Measurements from ENCODE around the gene MYO18B. TPM values are rescaled to one million over a fixed set of nuclear protein-coding genes. Genes with fewer than 3 reads are reported as not detected.

Gene MYO18B
- total RNA-seq, 1 donor from 2014 or later = not detected

DNA sequence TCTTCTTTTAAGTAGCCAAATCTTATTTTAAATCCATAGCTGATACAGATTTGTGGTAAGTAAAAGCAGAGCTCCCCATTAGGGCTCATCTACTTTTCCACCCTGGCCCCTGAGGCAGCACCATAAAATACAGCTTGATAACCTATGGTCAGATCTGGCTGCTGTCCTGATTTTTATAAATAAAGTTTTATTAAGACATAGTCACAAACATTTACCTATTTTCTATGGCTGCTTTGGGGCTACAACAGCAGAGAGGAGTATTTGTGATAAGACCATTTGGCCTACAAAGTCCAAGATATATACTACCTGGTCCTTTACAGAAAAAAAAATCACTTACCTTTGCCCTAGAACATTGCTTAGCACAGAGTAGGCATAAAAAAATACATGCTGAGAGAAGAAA is 227.3 kb downstream of the MYO18B start:
- no peaks in the 10 kb centered on the region for H3K36me3 ChIP-seq (ENCODE audit: control insufficient read depth, insufficient read depth, low read length)
- FAIRE-seq = no peak
- H3K27me3 ChIP-seq (ENCODE audit: control insufficient read depth, insufficient read depth, low read length) = no peaks in the 10 kb centered on the region
- TF ChIP-seq, protein P1, sequence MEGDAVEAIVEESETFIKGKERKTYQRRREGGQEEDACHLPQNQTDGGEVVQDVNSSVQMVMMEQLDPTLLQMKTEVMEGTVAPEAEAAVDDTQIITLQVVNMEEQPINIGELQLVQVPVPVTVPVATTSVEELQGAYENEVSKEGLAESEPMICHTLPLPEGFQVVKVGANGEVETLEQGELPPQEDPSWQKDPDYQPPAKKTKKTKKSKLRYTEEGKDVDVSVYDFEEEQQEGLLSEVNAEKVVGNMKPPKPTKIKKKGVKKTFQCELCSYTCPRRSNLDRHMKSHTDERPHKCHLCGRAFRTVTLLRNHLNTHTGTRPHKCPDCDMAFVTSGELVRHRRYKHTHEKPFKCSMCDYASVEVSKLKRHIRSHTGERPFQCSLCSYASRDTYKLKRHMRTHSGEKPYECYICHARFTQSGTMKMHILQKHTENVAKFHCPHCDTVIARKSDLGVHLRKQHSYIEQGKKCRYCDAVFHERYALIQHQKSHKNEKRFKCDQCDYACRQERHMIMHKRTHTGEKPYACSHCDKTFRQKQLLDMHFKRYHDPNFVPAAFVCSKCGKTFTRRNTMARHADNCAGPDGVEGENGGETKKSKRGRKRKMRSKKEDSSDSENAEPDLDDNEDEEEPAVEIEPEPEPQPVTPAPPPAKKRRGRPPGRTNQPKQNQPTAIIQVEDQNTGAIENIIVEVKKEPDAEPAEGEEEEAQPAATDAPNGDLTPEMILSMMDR (IDR thresholded peaks at IDR 0.05; ENCODE audit: insufficient read depth, low read length, severe bottlenecking) = no peak
- no peak for DNase-seq (ENCODE audit: low read depth)
- H3K4me3 ChIP-seq (ENCODE audit: low read depth, low read length) = no peak overlapping the region

DNA sequence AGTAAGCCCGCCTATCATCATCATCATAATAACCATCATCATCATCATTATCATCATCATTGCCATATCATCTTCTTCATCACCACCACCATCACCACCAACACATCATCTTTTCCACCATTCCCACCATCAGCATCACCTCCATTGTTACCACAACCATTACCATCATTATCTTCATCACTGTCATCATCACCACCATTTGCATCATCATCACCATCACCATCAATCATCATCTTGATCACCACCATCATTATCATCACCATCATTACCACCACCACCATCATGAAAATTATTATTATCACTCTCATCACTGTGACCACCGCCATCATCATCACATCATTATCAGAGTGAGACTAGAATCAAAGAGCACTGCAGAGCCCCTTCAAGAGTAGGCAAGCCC is 227.9 kb downstream of the MYO18B start:
- Histone ChIP-seq H3K4me3 (ENCODE audit: low read depth, low read length) (no peak overlapping the region), H3K36me3 (ENCODE audit: control insufficient read depth, insufficient read depth, low read length) (no peaks in the 10 kb centered on the region), H3K27me3 (ENCODE audit: control insufficient read depth, insufficient read depth, low read length) (no peaks in the 10 kb centered on the region)
- TF ChIP-seq, protein P1 (IDR thresholded peaks at IDR 0.05; ENCODE audit: insufficient read depth, low read length, severe bottlenecking) = no peak
- DNase-seq (ENCODE audit: low read depth) (no peak), FAIRE-seq (no peak)

DNA sequence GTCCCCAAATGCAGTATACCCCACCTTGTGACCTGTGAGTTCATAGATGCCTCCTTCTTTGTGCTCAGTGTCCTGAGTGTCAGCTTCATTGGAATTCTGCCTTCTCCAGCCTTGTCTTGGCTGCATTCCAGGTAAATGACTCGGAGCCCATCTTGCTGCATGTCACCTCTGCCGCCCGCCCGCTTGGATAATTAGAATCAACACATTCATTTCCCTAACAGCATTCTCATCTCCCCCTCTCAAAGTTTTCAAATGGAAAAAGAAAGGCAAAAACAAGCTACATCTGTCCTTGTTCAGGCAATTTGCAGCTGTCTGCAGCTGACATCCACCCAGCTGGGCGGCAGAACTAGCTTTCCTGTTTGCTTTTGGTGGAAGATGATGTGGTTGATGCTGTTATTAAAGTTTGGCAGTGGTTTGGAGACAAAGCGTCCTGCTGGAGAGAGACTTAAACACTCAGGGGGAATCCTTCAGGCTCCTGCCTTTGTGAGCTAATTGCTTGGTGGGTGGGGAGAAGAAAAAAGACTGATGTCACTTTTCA is 228.5 kb downstream of the MYO18B start:
- no peaks in the 10 kb centered on the region for H3K36me3 ChIP-seq (ENCODE audit: control insufficient read depth, insufficient read depth, low read length)
- TF ChIP-seq, protein P1 (IDR thresholded peaks at IDR 0.05; ENCODE audit: insufficient read depth, low read length, severe bottlenecking) = no peak
- no peak overlapping the region for H3K4me3 ChIP-seq (ENCODE audit: low read depth, low read length)
- FAIRE-seq (no peak), DNase-seq (ENCODE audit: low read depth) (no peak)
- H3K27me3 ChIP-seq (ENCODE audit: control insufficient read depth, insufficient read depth, low read length) = no peaks in the 10 kb centered on the region

DNA sequence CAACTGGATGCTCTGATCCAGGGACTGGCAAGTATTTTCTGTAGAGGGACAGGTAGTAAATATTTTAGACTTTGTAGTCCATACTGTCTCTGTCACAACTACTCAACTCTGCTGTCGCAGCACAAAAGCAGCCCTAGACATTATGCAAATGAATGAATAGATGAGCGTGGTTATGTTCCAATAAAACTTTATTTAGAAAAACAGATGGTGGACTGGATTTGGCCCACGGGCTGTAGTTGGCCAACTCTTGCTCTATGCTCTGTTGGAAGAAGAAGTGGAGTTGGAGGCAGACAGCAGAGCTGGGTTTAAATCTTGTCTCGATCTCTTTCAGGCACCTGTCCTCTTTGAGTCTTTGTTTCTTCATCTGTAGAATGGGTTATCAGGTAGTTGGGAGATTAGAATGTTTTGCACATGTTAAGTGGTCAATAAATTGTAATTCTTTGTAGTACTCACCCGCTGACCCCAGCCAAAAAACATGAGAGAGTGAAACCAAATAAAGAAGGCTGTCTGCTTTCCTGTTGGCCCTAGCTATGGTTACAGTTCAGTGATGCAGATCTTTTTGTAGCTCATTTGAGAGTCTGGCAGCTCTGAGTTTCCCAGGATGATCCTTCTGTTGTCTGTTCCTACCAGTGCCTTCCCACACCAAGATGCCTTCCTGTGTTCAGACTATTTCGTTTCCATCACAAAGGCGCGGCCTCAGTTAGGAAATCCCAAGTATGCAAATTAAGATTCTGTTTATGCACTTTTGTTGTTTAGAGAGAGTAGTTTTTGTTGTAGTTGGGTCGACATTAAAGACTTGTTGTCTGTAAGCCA is 229.2 kb downstream of the MYO18B start:
- FAIRE-seq (no peak), DNase-seq (ENCODE audit: low read depth) (no peak)
- Histone ChIP-seq H3K36me3 (ENCODE audit: control insufficient read depth, insufficient read depth, low read length) (no peaks in the 10 kb centered on the region), H3K4me3 (ENCODE audit: low read depth, low read length) (no peak overlapping the region), H3K27me3 (ENCODE audit: control insufficient read depth, insufficient read depth, low read length) (no peaks in the 10 kb centered on the region)
- TF ChIP-seq, protein P1 (IDR thresholded peaks at IDR 0.05; ENCODE audit: insufficient read depth, low read length, severe bottlenecking) = no peak

DNA sequence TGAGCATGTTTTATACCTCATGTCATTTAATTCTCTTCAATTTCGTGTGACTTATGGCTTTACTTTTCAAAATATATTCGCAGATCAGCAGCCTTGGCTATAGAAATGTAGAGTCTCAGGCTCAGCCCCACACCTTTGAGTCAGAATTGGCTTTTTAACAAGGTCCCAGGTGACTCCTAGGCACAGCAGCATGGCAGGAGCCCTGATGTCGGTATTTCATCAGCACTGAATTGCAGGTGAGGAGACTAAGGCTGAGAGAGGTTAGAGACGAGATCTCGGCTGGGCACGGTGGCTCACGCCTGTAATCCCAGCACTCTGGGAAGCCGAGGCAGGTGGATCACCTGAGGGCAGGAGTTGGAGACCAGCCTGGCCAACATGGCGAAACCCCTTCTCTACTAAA is 230.4 kb downstream of the MYO18B start:
- FAIRE-seq (no peak), DNase-seq (ENCODE audit: low read depth) (no peak)
- TF ChIP-seq, protein P1 (IDR thresholded peaks at IDR 0.05; ENCODE audit: insufficient read depth, low read length, severe bottlenecking) = no peak
- no peaks in the 10 kb centered on the region for H3K36me3 ChIP-seq (ENCODE audit: control insufficient read depth, insufficient read depth, low read length)
- no peaks in the 10 kb centered on the region for H3K27me3 ChIP-seq (ENCODE audit: control insufficient read depth, insufficient read depth, low read length)
- no peak overlapping the region for H3K4me3 ChIP-seq (ENCODE audit: low read depth, low read length)

All from bronchial epithelial cell (primary cell).